Activated CD8-positive, alpha-beta memory T cell treated with anti-CD3 and anti-CD28 coated beads, Interleukin-2, amount 50 U/mL, for 24 hours (primary cell): ENCODE measurements around the gene SCUBE1.

Experiments
- DNase-seq: peaks from one replicate; pipeline ENCODE4 v3.0.0-alpha.2; 2020; ENCODE audit errors: extremely low read depth

Gene SCUBE1

DNA sequence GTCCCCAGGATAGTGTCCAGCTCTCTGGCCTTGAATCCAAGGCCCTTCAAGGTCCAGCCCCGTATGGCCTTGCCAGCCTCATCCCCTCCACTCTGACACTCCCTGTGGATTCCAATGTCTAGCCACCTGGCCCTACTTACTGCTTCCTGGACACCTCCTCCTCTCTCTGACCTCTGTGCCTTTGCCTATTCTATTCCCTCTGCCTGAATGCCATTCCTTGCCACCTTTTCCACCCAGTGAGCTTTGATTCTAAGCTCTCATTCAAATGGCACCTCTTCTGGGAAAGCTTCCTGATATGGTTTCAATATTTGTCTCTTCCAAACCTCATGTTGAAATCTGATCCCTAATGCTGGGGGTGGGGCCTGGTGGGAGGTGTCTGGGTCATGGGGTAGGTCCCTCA is 124.4 kb downstream of the SCUBE1 start:
- DNase-seq: no peak

DNA sequence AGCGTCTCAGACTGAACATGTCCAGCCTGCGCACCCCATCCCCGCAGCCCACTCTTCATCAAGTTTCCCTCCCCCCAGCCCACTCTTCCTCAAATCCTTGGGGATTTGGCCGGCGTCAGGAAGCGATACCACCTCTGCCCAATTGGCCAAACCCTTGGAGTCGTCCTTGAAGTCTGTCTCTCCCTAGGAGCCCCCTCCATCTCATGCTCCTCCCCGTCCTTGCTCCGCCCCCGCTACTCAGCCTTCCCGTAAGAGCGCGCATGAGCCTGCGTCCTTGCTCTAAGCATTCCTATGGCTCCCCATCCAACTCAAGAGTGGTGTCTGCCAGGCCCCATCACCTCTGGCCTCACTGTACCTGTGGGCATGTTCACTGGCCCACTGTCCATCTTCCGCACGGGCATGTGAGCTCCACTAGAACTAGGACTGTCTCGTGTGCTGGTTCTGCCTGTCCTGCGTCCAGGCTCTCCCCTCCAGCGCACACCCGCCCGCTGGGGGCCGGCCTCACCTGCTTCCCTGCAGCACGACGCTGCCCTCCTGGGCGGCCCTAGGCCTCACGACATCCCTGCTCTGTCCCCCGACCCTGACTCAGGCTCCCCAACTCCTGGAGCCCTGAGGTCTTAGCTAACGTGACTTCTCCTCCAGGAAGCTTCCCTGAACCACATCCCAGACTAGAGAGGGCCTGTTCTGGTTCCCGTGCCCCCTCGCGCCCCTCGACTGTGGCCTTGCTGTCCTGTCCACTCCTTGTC is 125.7 kb downstream of the SCUBE1 start:
- no peak for DNase-seq

DNA sequence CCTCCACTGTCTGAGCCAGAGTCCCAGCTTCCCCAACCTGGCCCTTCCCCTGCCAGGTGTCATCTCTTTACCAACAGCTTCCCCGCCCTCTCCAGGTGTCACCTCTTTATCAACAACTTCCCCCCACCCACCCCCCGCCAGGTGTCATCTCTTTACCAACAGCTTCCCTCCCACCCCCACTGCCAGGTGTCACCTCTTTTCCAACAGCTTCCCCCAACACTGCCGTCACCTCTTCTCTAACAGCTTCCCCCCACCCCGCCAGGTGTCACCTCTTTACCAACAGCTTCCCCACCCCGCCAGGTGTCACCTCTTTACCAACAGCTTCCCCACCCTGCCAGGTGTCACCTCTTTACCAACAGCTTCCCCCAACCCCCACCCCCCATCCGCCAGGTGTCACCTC is 126.4 kb downstream of the SCUBE1 start:
- DNase-seq: no peak

DNA sequence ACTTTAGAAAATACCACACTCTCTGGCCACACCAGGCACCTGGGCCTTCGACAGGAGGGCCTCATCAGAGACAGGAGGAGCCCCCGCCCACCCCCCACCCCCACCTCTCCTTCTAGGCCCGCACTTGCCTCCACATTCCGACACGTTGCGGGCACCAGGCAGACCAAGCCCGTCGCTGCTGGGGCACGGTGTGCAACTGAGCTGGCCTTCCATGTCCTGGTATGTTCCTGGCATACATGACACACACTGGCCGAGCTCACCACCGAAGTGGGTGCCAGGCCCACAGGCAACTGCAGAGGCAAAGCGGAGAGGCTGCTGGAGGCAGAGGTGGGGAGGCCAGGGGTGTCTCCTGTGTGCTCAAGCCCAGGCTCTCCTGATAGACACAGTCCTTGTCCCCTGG is 129.2 kb downstream of the SCUBE1 start:
- DNase-seq: no peak

DNA sequence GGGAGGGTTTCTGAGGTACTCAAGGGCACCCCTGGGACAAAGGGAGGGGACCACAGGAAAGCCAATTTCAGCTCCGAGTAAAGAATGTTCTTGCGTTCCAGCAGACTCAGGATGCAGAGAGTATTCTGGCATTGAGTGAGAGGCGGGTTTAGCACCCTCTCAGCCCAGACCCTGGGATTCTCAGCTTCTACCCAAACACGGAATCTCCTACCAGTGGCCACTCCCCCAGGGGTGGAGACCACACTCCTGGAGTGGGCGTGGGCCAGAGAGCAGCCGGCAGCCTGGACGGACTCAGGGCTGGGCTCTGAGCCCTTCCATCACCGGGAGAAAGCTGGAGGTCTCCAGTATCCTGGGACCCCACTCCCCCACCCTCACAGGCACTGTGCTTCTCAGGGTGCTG is 130.1 kb downstream of the SCUBE1 start:
- DNase-seq: no peak

DNA sequence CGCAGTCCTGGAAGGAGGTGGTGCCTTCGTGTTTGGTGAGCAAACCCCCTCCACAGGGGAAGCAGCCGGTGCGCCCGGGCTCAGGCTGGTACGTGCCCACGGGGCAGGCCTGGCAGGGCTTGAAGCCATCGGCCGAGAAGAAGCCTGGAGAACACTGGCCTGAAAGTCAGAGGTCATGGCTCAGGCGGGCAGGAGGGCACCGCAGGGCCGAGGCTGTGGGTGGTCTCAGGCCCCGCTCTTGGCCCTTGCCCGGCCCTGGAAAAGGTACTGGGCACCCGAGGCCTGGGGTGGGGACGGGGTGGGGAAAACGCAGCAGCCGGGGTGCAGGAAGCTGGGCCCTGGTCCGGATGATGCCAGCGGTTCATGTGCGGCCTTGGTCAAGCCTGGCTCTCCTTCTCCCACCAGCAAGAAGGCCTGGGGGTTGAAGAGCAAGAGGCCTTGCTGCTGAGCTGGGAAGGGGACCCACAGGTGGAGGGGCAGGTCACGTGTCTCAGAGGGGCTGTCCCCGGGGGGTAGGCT is 130.7 kb downstream of the SCUBE1 start:
- DNase-seq: no peak

DNA sequence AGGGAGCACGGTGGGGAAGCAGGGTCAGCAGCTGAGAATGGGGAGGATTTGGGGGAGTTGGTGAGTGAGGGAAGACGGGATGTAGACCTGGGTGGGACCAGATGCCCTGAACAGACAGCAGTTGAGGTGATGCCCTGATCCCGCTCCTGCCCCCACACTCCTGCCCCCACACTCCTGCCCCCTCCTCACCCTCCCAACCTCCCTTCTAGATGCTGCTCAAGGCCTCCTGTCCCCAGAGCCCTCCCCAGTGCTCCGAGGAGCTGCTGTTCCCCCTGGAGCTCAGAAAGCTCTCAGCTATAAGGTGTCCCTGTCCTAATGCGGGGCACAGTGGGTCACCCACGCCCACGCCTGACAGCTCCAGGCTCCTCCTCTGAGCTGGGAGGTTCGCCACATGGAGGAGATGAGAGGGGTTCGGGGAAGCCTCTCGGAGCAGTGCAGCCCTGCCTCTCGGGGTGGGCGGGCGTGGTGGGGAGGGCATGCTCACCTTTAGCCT is 131.2 kb downstream of the SCUBE1 start:
- DNase-seq: no peak

DNA sequence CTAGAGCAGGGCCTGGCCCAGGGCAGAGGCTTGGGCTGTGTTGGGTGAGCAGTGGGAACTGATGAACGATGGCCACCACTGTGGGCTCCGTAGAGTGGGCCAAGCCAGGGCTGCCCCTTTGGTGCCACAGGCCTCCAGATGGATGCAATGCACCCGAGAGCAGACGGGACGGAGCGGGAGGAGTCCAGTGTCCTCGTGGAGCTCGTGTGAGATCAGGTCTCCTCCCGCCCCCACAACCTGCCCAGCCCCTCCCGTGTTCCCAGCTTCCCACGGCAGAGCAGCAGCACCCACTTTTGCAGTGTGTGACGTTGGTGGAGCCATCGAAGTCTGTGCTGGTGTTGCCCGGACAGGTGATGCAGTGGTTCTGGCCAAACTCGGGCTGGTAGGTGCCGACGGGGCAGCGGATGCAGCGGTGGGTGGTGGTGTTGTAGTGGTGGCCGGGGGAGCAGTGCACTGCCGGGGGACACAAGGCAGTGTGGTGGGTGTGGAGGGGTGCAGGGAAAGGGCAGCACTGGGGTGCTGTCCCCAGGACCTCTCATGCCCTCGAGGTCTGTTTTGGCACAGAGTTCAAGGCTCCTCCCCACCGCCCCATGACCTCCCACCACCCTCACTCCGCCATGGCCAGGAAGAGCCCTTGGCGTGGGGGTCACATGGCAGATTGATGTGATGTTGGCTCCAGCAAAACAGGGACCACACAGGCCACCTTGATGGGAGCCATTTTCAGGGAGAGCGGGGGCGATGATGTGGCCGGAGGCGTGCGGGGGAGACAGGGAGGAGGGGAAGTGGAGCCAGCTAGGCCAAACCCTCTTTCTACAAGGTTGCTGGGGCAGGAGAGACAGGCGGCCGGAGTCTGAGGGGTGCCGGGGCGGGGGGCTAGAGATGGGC is 132.3 kb downstream of the SCUBE1 start:
- DNase-seq: no peak

DNA sequence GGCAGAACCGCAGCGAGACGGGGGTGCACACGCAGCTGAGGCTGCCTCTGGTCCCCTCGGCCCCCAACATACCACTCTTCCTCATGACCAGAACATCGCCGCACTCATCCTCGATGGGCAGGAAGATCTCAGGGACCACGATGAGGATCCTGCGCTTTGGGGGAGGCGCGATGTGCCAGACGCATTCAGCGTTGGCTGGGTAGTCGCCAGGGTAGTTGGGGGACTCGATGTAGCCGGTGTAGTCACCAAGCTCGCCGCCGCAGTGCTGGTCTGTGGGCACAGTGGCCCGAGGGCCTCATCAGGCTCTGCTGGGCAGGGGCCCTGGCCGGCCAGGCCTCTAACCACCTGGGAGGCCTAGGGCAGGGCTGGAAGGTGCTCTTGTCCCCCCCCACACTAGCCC is 133.2 kb downstream of the SCUBE1 start:
- DNase-seq: no peak

DNA sequence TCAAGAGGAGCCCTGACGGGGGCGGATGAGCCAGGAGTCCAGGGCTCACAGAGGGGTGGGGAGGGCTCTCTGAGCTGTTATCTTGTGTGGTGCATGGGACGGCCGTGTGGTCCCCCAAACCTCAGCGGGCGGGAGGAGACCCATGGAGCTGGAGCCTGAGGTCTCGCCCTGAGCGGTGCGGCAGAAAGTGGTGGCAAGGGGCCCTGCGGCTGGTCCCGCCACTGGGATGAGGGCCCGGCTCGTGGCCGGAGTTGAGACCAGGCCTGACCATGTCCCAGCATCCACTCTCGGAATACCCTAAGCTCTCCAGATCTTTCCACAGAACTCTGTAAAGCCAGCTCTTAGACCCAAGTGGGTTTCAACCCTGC is 133.7 kb downstream of the SCUBE1 start:
- DNase-seq: no peak

DNA sequence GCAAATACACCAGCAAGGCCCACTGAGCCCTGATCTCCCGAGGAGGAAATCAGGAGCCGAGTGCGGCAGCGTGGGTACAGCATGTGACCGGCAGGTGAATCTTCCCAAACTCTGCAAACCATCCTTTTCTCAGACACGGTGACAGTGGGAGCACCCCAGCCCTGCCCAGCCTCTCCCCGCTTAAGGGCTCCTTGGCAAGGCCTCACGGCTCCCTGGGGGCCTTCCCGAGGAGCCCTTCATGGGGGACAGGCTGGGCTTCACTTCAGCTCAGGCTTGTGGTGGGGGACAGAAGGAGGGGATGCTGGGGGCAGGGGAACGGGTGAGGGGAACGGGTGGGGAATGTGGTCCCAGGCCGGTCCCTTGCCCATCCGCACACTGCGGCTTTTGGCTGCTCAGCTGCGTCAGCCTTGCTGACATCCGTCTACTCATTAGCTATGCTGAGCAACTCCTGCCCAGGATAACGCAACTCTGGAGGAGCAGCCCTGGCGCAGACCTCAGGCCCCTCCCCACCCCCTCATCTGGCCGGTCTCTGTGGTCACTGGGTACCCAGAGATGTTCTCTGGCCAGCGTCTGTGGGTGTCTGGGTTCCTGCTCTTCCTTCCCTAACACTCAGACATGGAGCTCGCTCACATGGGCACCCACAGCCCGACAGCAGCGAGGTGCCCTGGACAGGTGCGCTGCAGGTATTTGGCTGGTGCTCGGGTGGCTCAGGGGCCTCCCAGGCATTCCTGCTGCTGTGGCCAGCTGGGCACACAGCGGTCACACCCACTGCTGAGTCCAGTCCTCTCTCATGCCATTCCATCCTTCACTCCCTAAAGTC is 134.3 kb downstream of the SCUBE1 start:
- DNase-seq: no peak

DNA sequence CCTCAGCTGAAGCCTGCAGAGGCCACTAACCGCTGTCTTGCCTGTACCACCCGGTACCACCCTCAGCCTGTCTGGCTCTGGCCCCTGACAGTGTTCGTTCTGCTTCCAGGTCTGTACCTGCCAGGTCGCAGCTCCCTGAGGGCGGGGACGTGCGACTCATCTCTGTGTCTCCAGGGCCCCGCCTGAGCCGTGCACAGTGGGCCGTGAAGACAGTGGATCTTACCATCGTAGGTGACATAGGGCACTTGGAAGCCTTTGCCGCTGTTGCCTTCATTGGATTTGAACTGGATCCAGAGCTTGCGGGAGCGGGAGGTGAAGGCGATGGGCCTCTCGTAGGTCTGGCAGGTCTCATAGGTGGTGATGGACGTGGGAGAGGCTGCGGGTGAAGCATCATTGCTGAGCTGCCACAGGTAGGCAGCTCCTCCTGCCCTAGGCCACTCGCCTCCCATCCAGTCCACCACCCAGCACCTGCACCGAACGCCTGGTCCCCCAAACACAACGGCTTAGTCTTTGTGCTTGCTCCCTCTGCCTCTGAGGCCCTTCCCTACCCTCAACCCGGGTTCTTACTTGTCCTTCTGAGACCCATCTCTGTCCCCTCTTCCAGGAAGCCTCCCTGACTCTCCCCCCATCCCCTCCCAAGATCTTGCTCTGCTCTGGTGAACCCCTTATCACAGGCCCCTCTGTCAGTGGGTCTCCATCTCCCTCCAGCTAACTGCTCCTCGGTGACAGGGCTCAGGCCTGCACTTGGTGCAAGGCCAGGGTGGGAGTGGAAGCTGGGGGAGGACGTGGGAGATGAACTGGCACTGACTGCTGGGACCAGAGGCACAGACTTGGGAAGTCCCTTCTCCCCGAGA is 135.1 kb downstream of the SCUBE1 start:
- DNase-seq: no peak

DNA sequence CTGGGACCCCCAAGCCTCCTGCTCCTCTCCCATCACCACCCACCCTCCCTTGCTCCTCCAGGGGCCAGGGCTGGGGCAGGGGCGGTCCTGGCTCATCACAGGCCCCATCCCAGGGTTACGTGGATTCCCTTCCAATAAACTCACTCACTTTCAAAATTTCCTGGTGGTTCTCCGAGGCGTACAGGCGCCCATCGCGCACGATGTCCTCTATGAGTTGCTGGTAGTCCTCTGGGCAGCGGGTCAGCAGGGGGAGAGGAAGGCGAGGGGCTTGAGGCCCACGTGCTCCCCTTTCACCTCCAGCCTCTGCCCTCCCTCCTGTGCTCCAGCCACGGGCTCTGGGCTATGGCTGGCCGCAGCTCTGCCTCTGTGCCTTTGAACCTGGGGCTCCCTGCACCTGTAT is 135.8 kb downstream of the SCUBE1 start:
- no peak for DNase-seq

DNA sequence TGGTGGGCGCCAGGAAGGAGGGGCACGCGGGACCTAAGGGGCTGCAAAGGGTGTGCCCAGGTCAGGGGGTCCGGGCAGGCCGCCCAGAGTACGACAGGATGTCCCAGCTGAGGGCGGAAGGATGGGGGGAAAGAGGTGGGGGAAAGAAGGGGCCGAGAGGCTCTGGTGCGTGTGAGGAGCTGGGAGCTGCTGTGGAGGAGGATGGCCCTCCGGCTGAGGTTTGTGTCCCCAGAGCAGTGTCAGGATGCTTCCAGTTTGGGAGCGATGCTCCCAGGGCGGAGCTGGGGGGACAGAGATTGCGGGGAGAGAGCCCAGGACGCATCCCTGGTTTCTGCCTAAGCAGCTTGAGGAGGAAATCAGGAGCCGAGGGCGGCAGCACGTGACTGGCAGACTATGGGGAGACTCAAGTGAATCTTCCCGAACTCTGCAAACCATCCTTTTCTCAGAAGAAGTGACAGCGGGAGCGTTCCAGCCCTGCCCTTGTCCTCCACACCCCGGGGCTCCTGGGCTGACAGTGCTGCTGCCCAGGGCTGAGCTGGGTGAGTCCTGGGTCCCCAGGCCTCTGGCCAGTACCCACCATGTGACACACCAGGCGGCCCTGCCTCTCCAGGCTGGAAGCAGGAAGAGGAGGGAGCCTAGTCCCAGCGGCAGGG is 136.5 kb downstream of the SCUBE1 start:
- DNase-seq: no peak

DNA sequence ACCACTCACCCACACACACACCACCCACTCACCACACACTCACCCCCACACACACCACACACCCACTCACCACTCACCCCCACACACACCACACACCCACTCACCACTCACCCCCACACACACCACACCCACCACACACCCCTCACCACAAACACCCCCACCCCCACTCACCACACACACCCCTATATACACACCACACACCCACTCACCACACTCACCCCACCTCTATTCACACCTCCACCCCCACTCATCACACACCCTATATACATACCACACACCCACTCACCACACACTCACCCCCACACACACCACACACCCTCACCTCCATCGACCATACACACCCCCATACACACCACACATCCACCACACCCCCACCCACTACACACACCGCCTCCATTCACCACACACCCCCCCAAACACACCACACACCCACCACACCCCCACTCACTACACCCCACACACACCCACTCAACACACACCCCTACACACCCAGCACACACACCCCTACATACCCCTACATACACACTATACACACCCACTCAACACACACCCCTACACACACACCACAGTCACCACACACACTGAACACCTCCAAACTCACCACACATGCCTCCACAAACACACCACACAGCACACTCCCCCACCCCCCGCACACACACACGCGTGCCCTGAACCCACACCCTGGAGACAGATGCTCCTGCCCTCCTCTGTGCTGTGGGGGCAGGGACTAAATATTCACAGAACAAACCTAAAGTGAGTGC is 137.2 kb downstream of the SCUBE1 start:
- DNase-seq: no peak

DNA sequence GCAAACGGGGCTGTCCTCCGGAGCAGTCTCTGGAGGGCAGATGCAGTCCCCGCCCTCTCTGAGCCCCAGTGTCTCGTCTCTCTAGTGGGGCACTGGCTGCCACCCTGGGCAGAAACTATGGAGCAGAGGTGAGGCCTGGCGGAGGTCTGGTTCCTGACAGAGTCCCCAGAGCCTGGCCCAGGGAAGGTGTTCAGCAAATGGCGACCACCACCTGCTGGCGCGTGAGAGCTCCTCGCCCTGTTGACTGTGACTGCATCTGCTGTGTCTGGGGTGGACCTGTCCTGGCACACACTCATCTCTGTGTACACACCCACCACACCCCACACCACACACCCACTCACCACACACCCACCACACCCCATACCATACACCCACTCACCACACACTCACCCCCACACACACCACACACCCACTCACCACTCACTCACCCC is 137.9 kb downstream of the SCUBE1 start:
- no peak for DNase-seq

DNA sequence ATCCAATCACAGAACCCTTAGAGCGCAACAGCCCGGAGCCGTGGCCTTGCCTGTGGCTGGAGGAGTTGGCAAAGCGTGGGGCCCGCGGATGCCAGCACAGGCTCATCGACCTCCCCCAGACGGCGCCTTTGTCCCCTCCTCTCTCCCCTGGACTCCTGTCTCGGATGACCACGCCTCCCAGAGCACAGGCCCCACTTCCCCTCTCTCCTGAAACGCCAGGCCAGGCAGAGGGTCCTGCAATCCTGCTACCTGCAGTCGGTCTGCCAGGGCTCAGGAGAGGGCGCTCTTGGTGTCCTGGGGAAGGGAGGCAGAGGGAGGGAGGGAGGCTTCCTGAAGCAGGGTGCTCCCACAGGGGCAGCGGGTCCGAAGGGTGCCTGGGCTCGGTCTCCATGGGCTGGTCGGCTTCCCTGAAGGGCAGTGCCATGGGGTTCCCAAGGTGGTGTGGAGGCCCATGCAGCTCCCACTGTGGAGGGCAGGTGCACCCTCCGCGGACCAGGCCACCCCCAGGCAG is 139.6 kb downstream of the SCUBE1 start:
- no peak for DNase-seq

DNA sequence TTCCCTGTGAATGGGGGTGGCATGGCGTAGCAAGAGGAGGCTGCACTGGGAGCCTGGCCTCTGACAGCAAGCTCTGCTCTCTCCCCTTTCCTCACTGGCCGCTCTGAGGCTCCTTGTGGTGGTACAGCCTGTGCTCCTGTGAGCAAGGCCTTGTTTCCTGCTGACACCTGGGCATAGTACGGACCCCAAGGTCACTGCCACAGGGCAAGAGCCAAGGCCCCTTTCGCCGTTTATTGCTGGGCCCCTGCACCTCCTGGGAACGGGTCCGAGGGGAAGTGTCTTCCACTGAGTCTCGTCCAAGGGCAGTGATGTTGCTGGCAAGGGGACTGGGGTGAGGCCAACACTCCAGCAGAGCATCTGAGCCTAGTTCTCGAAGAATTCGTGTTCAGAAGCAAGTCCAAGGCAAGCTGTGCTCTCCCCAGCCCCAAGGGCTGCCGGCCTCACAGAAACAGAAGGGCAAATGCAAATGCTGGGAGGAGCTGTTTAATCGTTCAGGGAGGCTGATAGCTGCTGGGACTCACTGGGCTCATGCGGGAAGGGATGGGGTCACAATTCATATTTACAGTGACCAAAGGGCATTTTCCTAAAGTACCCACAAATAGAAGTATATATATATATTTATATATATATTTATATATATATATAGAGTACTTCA is 140.3 kb downstream of the SCUBE1 start:
- DNase-seq: no peak

DNA sequence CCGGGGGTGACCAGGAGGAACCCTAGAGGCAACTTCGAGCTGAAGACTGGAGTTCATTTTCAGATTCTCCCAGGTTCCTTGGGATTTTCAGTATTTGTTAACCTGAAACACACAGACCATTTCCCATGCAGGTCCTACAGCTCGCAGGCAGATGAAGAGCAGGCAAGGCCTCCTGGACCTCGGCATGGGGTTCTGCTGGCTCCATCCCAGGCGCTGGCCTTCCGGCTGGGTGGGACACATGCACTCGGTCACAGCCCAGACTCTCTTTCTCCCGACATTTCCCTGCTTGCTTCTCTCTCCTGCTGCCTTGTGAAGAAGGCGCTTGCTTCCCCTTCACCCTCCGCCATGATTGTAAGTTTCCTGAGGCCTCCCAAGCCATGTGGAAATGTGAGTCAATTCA is 140.8 kb downstream of the SCUBE1 start:
- DNase-seq: no peak
